Tibial artery (tissue), 4 donors: ENCODE results near the gene ENTPD2.

Experiments used
- DNase-seq, 2 donors: peaks; one replicate each; pipeline ENCODE4 v3.0.0-alpha.2; 2019
- H3K27ac ChIP-seq, 2 donors: fragments of 200-600 bp; sonication (generic) in 1 of 2; 1 replicate in 1 of 2; 2 replicates in 1 of 2; pipeline ENCODE4 v1.5.1; 2018 to 2019; ENCODE audit warnings: mild to moderate bottlenecking in 1 of 2
- H3K27me3 ChIP-seq, 2 donors: fragments of 200-600 bp; sonication (generic) in 1 of 2; one replicate each; pipeline versions ENCODE4 v1.5.1 to v1.6.0; 2016 to 2019
- H3K36me3 ChIP-seq, 3 donors: fragments of 200-600 bp; sonication (generic) in 2 of 3; one replicate each; pipeline ENCODE4 v1.5.1; 2016 to 2019; ENCODE audit warnings: mild to moderate bottlenecking in 2 of 3
- H3K4me1 ChIP-seq, 4 donors: fragments of 200-600 bp; sonication (generic) in 2 of 4; 1 replicate in 3 of 4; 2 replicates in 1 of 4; pipeline ENCODE4 v1.5.1; 2016 to 2019
- H3K4me3 ChIP-seq, 2 donors: fragments of 200-600 bp; sonication (generic) in 1 of 2; 1 replicate in 1 of 2; 2 replicates in 1 of 2; pipeline ENCODE4 v1.5.1; 2018 to 2019; ENCODE audit warnings: mild to moderate bottlenecking in 2 of 2
- H3K9me3 ChIP-seq, 3 donors: fragments of 200-600 bp; sonication (generic) in 1 of 3; one replicate each; pipeline ENCODE4 v1.5.1; 2016 to 2019
- CTCF ChIP-seq, 2 experiments: fragments of 200-600 bp in 1 of 2; fragments of 450-650 bp in 1 of 2; IDR thresholded peaks; one replicate each; pipeline ENCODE4 v1.5.1; 2017 to 2019; ENCODE audit warnings: antibody characterized with exemption in 2 of 2, mild to moderate bottlenecking in 1 of 2, moderate library complexity in 1 of 2
- intact Hi-C: fragments of 100-400 bp; cut with DNase I; formaldehyde crosslinking; loops from one replicate; pipeline ENCODE4 v1.15.0; 2023; ENCODE audit warnings: low total_unique reads

Gene ENTPD2

GRCh38 chr9:137027369-137028262 lies 26.2 kb downstream of the ENTPD2 start, which contains the start of gene ABCA2:
Gene ABCA2, minus strand, starts transcription at chr9:137028237. Its CDS starts 97 bp downstream, at chr9:137028140.
- Histone ChIP-seq H3K4me1 (peaks cover 0 to 38% (median 28%) of the 10 kb centered on the region in 4 donors), H3K27ac (peak within 1 kb of the TSS; percentile 46 to 73)

GRCh38 chr9:137026828-137027227 lies 27.0 kb downstream of the ENTPD2 start:
- H3K27me3 ChIP-seq: no peaks in the 10 kb centered on the region
- H3K27ac ChIP-seq: peak overlapping the region; percentile 31 to 72
- H3K36me3 ChIP-seq: no peaks in the 10 kb centered on the region
- TF ChIP-seq CTCF (IDR thresholded peaks at IDR 0.05): no peak
- DNase-seq: no peak
- H3K4me1 ChIP-seq: peaks cover 0 to 38% (median 28%) of the 10 kb centered on the region in 4 donors
- H3K9me3 ChIP-seq: no peaks in the 10 kb centered on the region
- H3K4me3 ChIP-seq: peak overlapping the region; percentile 51 to 57
- intact Hi-C loops: loop anchor here (5.0 kb wide), 2 partner anchors 75 to 185 kb away; partner anchors contain the start of genes AJM1 and LCN12

More at GRCh38 chr9:137027369-137028262, 26.2 kb downstream of the ENTPD2 start, which contains the start of gene ABCA2:
- DNase-seq: no peak
- H3K27me3 ChIP-seq: no peaks in the 10 kb centered on the region
- H3K4me3 ChIP-seq: peak within 1 kb of the TSS; percentile 57 to 60
- no peaks in the 10 kb centered on the region for H3K36me3 ChIP-seq
- TF ChIP-seq CTCF (IDR thresholded peaks at IDR 0.05): no peak
- no peaks in the 10 kb centered on the region for H3K9me3 ChIP-seq
- intact Hi-C loops: loop anchor here (5.0 kb wide), 2 partner anchors 75 to 185 kb away; partner anchors contain the start of genes AJM1 and LCN12

- H3K4me1 ChIP-seq: peaks cover 0 to 38% (median 28%) of the 10 kb centered on the region in 4 donors
- H3K4me3 ChIP-seq: no peak overlapping the region
- intact Hi-C loops: loop anchor here (5.0 kb wide), 2 partner anchors 74 to 184 kb away; partner anchors contain the start of genes AJM1 and LCN12
Measured at GRCh38 chr9:137026384-137026783, 27.5 kb downstream of the ENTPD2 start.

GRCh38 chr9:137025517-137025966 lies 28.3 kb downstream of the ENTPD2 start:
- intact Hi-C loops: loop anchor here (5.0 kb wide), 2 partner anchors 73 to 183 kb away; partner anchors contain the start of genes AJM1 and LCN12

More at GRCh38 chr9:137026384-137026783, 27.5 kb downstream of the ENTPD2 start:
- H3K9me3 ChIP-seq: no peaks in the 10 kb centered on the region
- peaks cover 0 to 2% (median 0%) of the 10 kb centered on the region in 3 donors for H3K36me3 ChIP-seq
- no peaks in the 10 kb centered on the region for H3K27me3 ChIP-seq
- no peak for DNase-seq
- no peak for TF ChIP-seq CTCF (IDR thresholded peaks at IDR 0.05)
- no peak overlapping the region for H3K27ac ChIP-seq

More at GRCh38 chr9:137025517-137025966, 28.3 kb downstream of the ENTPD2 start:
- no peak overlapping the region for H3K27ac ChIP-seq
- H3K4me3 ChIP-seq: no peak overlapping the region
- DNase-seq: no peak
- no peak for TF ChIP-seq CTCF (IDR thresholded peaks at IDR 0.05)
- peaks cover 0 to 38% (median 28%) of the 10 kb centered on the region in 4 donors for H3K4me1 ChIP-seq
- no peaks in the 10 kb centered on the region for H3K27me3 ChIP-seq
- no peaks in the 10 kb centered on the region for H3K9me3 ChIP-seq
- peaks cover 0 to 11% (median 0%) of the 10 kb centered on the region in 3 donors for H3K36me3 ChIP-seq
